Adrenal gland (tissue), 12 donors: ENCODE results near the gene TBATA. TPM values are rescaled to one million over a fixed set of nuclear protein-coding genes. Genes with fewer than 3 reads are reported as not detected.

ENCODE experiments used
- DNase-seq, 7 donors: peaks; one replicate each; pipeline ENCODE4 v3.0.0-alpha.2; 2019 to 2020
- H3K27ac ChIP-seq, 5 donors: fragments of 200-600 bp; sonication (generic) in 4 of 5; 1 replicate in 3 of 5; 2 replicates in 2 of 5; pipeline versions ENCODE4 v1.5.1 to v1.8.0; 2016 to 2020; ENCODE audit warnings: mild to moderate bottlenecking in 1 of 5
- H3K27me3 ChIP-seq: fragments of 200-600 bp; 2 replicates; pipeline ENCODE4 v1.8.0; 2021
- H3K36me3 ChIP-seq, 2 donors: fragments of 200-600 bp; replicated peaks in 1 of 2; 1 replicate in 1 of 2; 2 replicates in 1 of 2; pipeline versions ENCODE4 v1.5.1 to v1.8.0; 2018 to 2022
- H3K4me1 ChIP-seq, 2 donors: fragments of 200-600 bp; replicated peaks in 1 of 2; 1 replicate in 1 of 2; 2 replicates in 1 of 2; pipeline versions ENCODE4 v1.5.1 to v1.8.0; 2018 to 2021
- H3K4me3 ChIP-seq, 4 donors: fragments of 200-600 bp; sonication (generic) in 3 of 4; one replicate each; pipeline ENCODE4 v1.5.1; 2016 to 2018
- H3K9me3 ChIP-seq, 3 donors: fragments of 200-600 bp; sonication (generic) in 1 of 3; replicated peaks in 1 of 3; 1 replicate in 2 of 3; 2 replicates in 1 of 3; pipeline versions ENCODE4 v1.5.1 to v1.8.0; 2016 to 2021
- CTCF ChIP-seq, 6 experiments: fragments of 450-650 bp in 4 of 6; fragments of 200-600 bp in 2 of 6; sonication (generic) in 1 of 6; IDR thresholded peaks; 1 replicate in 5 of 6; 2 replicates in 1 of 6; pipeline versions ENCODE4 v1.5.1 to v1.8.0; 2016 to 2021; ENCODE audit warnings: antibody characterized with exemption in 6 of 6, mild to moderate bottlenecking in 2 of 6, moderate library complexity in 1 of 6
- POLR2A ChIP-seq, 2 donors: fragments of 450-650 bp; IDR thresholded peaks; one replicate each; pipeline ENCODE4 v1.6.1; 2017; ENCODE audit warnings: antibody characterized with exemption in 2 of 2, mild to moderate bottlenecking in 2 of 2, moderate library complexity in 1 of 2
- WGBS, 4 donors: extraction: QIAGEN DNeasy Blood & Tissue Kit in 2 of 4; methylation state at CpG; one replicate each; pipeline versions ENCODE4 v1.1.5 to v1.1.7; 2013 to 2017; 5-methylcytosine and 5-hydroxymethylcytosine counted together
- intact Hi-C, 2 donors: fragments of 100-400 bp; cut with DNase I; formaldehyde crosslinking; loops; one replicate each; pipeline versions ENCODE4 v1.14.1 to v1.15.0; 2022 to 2023
- polyA plus RNA-seq, 3 donors: library from polyadenylated mRNA; stranded (reverse); fragments of 200-250 nt in 2 of 3; fragments of 350-450 nt in 1 of 3; fragmentation: Illumina TruSeq in 1 of 3; extraction: RNeasy Lipid Tissue Mini Kit (QIAGEN cat#74804) in 1 of 3; gene quantifications; one replicate each; pipeline ENCODE4 v1.2.3, GENCODE V29; 2013 to 2014
- total RNA-seq, 9 donors: library from RNA; depleted of rRNA in 4 of 9; stranded (reverse); fragments of >200 nt in 4 of 9; fragments of 120-200 nt in 1 of 9; fragmentation: NEBNext Ultra II Directional in 1 of 9; extraction: Animal tissue kit (Norgen Biotek cat#: 25700) in 1 of 9; gene quantifications; one replicate each; pipeline versions ENCODE4 v1.1.0 to v1.2.4, GENCODE V29; 2013 to 2023
- donor health status: healthy with polysubstance abuse.
- donor health status: Bipolar disorder and iron deficiency.
- donor health status: DM: yes; HTN: yes; CAD: no.
- donor health status: DM: no; HTN: no; CAD: no.
- donor health status: DM: no; HTN: no; CAD: no.
- donor health status: DM: yes; HTN: yes; CAD: no.

The TBATA gene
- total and polyA plus RNA-seq, 12 donors = 0.17 TPM; not detected in 11

- no peak for TF ChIP-seq CTCF (IDR thresholded peaks at IDR 0.05)
- no peak for TF ChIP-seq POLR2A (IDR thresholded peaks at IDR 0.05)
- Histone ChIP-seq H3K4me3 (no peak overlapping the region), H3K27me3 (no peaks in the 10 kb centered on the region), H3K36me3 (no peaks in the 10 kb centered on the region), H3K9me3 (no peaks in the 10 kb centered on the region), H3K27ac (no peak overlapping the region), H3K4me1 (peaks cover 3 to 6% of the 10 kb centered on the region in 2 donors)
- intact Hi-C loops = no loop called here
- WGBS, 4 donors = 66 to 95% (median 93%) methylated on average over 2 of the region's 2 CpGs
- no peak for DNase-seq
Observed at GRCh38 chr10:70745555-70745954, 39.6 kb downstream of the TBATA start.

- WGBS, 4 donors = 66 to 81% (median 70%) methylated on average over 6 of the region's 6 CpGs
- intact Hi-C loops = no loop called here
- Histone ChIP-seq H3K4me3 (no peak overlapping the region), H3K27ac (no peak overlapping the region), H3K27me3 (no peaks in the 10 kb centered on the region), H3K4me1 (peaks cover 3 to 6% of the 10 kb centered on the region in 2 donors), H3K9me3 (no peaks in the 10 kb centered on the region), H3K36me3 (no peaks in the 10 kb centered on the region)
- no peak for TF ChIP-seq CTCF (IDR thresholded peaks at IDR 0.05)
- no peak for TF ChIP-seq POLR2A (IDR thresholded peaks at IDR 0.05)
- DNase-seq = no peak
Observed at GRCh38 chr10:70744617-70745143, 40.5 kb downstream of the TBATA start.

GRCh38 chr10:70743879-70744278 is 41.3 kb downstream of the TBATA start:
- TF ChIP-seq POLR2A (IDR thresholded peaks at IDR 0.05) = no peak
- TF ChIP-seq CTCF (IDR thresholded peaks at IDR 0.05) = no peak
- no peaks in the 10 kb centered on the region for H3K36me3 ChIP-seq
- H3K4me1 ChIP-seq = peaks cover 3 to 6% of the 10 kb centered on the region in 2 donors
- 84 to 100% (median 92%) methylated on average over 1 to 13 of the region's 13 CpGs for WGBS, 4 donors
- H3K27ac ChIP-seq = no peak overlapping the region
- H3K4me3 ChIP-seq = no peak overlapping the region
- DNase-seq = no peak
- no peaks in the 10 kb centered on the region for H3K27me3 ChIP-seq
- no peaks in the 10 kb centered on the region for H3K9me3 ChIP-seq
- intact Hi-C loops = no loop called here

- Histone ChIP-seq H3K27ac (no peak overlapping the region), H3K9me3 (no peaks in the 10 kb centered on the region), H3K27me3 (no peaks in the 10 kb centered on the region), H3K4me3 (no peak overlapping the region), H3K36me3 (no peaks in the 10 kb centered on the region), H3K4me1 (peaks cover 3 to 6% of the 10 kb centered on the region in 2 donors)
- WGBS, 4 donors = 85 to 92% (median 91%) methylated on average over 15 to 17 of the region's 17 CpGs
- intact Hi-C loops = no loop called here
- DNase-seq = no peak
- TF ChIP-seq POLR2A (IDR thresholded peaks at IDR 0.05) = no peak
- TF ChIP-seq CTCF (IDR thresholded peaks at IDR 0.05) = no peak
Observed at GRCh38 chr10:70743430-70743788, 41.8 kb downstream of the TBATA start.
